Suprapubic skin (tissue), 4 donors: ENCODE results near the gene SLC6A11. TPM values are rescaled to one million over a fixed set of nuclear protein-coding genes. Genes with fewer than 3 reads are reported as not detected.

Source experiments
- DNase-seq, 2 donors: peaks; one replicate each; pipeline ENCODE4 v3.0.0-alpha.2; 2019; ENCODE audit warnings: low spot score in 2 of 2
- H3K27ac ChIP-seq: fragments of 200-600 bp; sonication (generic); one replicate; pipeline ENCODE4 v1.5.1; 2019
- H3K27me3 ChIP-seq: fragments of 200-600 bp; sonication (generic); one replicate; pipeline ENCODE4 v1.5.1; 2019
- H3K36me3 ChIP-seq: fragments of 200-600 bp; sonication (generic); one replicate; pipeline ENCODE4 v1.5.1; 2019
- H3K4me1 ChIP-seq: fragments of 200-600 bp; sonication (generic); one replicate; pipeline ENCODE4 v1.5.1; 2019
- H3K4me3 ChIP-seq: fragments of 200-600 bp; sonication (generic); one replicate; pipeline ENCODE4 v1.5.1; 2019; ENCODE audit warnings: mild to moderate bottlenecking
- H3K9me3 ChIP-seq: fragments of 200-600 bp; sonication (generic); one replicate; pipeline ENCODE4 v1.5.1; 2019
- EP300 ChIP-seq: sonication (generic); formaldehyde crosslinking; IDR thresholded peaks from one replicate; pipeline ENCODE4 v1.6.1; 2017; ENCODE audit warnings: antibody characterized with exemption
- POLR2A ChIP-seq, 2 donors: fragments of 450-650 bp; IDR thresholded peaks; one replicate each; pipeline ENCODE4 v1.6.1; 2017; ENCODE audit warnings: antibody characterized with exemption in 2 of 2, mild to moderate bottlenecking in 2 of 2, moderate library complexity in 2 of 2
- POLR2AphosphoS5 ChIP-seq, 3 donors: sonication (generic); formaldehyde crosslinking; IDR thresholded peaks; one replicate each; pipeline ENCODE4 v1.6.1; 2017; ENCODE audit warnings: antibody characterized with exemption in 3 of 3
- WGBS: methylation state at CpG from one replicate; pipeline ENCODE4 v1.1.5; 2018; 5-methylcytosine and 5-hydroxymethylcytosine counted together
- total RNA-seq, 4 donors: library from RNA; depleted of rRNA; stranded (reverse); fragments of >200 nt; gene quantifications; one replicate each; pipeline ENCODE4 v1.1.0, GENCODE V29; 2016
- TF ChIP-seq, protein P1 (sequence below), 2 donors: fragments of 200-600 bp in 1 of 2; fragments of 450-650 bp in 1 of 2; sonication (generic) in 1 of 2; IDR thresholded peaks; one replicate each; pipeline ENCODE4 v1.5.1; 2016 to 2019; ENCODE audit warnings: antibody characterized with exemption in 2 of 2, mild to moderate bottlenecking in 1 of 2, moderate library complexity in 1 of 2

Gene SLC6A11
- total RNA-seq, 4 donors from 2014 or later = 4.3 to 7.9 (median 6.2) TPM

DNA sequence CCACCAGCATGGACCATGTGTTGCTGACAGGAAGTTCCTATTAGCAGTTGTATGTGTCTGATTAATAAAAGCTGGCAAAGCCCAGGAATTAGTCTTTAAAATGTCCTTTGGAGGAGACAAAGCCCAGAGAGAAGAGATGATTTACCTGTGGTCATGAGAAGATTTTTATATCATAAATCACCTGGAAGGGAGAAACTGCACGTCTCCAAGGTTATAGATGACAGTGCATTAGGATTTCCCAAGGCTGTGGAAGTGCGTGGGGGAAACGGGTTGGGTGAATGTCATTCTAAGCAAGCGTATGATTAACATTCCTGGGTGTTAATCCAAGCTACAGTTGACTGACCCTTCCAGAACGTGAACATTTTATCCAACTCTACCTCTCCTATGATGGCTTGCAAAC lies 76.6 kb downstream of the SLC6A11 start:
- Histone ChIP-seq H3K27me3 (peaks cover 4% of the 10 kb centered on the region), H3K4me1 (no peaks in the 10 kb centered on the region), H3K9me3 (peaks cover 19% of the 10 kb centered on the region), H3K27ac (no peak overlapping the region), H3K36me3 (no peaks in the 10 kb centered on the region), H3K4me3 (no peak overlapping the region)
- no peak for DNase-seq
- TF ChIP-seq, protein P1, sequence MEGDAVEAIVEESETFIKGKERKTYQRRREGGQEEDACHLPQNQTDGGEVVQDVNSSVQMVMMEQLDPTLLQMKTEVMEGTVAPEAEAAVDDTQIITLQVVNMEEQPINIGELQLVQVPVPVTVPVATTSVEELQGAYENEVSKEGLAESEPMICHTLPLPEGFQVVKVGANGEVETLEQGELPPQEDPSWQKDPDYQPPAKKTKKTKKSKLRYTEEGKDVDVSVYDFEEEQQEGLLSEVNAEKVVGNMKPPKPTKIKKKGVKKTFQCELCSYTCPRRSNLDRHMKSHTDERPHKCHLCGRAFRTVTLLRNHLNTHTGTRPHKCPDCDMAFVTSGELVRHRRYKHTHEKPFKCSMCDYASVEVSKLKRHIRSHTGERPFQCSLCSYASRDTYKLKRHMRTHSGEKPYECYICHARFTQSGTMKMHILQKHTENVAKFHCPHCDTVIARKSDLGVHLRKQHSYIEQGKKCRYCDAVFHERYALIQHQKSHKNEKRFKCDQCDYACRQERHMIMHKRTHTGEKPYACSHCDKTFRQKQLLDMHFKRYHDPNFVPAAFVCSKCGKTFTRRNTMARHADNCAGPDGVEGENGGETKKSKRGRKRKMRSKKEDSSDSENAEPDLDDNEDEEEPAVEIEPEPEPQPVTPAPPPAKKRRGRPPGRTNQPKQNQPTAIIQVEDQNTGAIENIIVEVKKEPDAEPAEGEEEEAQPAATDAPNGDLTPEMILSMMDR (IDR thresholded peaks at IDR 0.05) = no peak
- TF ChIP-seq POLR2AphosphoS5 (IDR thresholded peaks at IDR 0.05) (no peak), POLR2A (IDR thresholded peaks at IDR 0.05) (no peak), EP300 (no peak)
- WGBS = 64% methylated on average over 5 of the region's 5 CpGs

DNA sequence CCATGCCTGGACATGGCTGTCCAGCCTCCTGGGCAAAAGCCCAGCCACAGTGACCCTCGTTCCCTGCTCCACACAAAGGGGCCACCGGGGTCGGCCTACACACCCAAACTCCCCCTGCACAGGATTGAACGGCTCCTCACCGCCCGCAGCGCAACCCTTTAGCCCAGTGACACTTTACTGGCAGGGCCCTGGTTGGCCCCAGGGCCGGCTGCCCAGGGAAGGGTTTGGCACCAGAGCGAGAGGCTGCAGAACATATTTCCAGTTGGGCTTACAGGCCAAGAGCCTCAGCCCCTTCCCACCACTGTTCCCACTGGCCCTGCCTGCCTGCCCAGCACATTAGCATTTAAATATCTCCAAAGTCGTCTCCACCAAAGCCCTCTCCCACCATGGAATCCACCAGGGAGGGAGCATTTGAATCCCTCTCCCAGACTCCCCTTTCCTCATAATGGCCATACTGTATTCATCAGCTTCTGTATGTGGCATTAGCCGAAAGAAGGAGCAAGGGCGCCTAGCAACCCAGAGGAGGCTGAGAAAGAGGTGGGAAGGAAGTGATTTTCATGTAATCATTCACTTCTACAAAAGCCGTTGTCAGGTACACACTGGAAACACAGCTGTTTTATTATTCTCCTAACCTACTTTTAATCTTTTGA lies 85.4 kb downstream of the SLC6A11 start:
- TF ChIP-seq EP300 (no peak), POLR2A (IDR thresholded peaks at IDR 0.05) (no peak), POLR2AphosphoS5 (IDR thresholded peaks at IDR 0.05) (no peak)
- TF ChIP-seq, protein P1 (IDR thresholded peaks at IDR 0.05) = no peak
- WGBS = 85% methylated on average over 13 of the region's 13 CpGs
- Histone ChIP-seq H3K9me3 (no peaks in the 10 kb centered on the region), H3K27ac (no peak overlapping the region), H3K36me3 (no peaks in the 10 kb centered on the region), H3K4me1 (no peaks in the 10 kb centered on the region), H3K4me3 (no peak overlapping the region), H3K27me3 (peaks cover 4% of the 10 kb centered on the region)
- no peak for DNase-seq

DNA sequence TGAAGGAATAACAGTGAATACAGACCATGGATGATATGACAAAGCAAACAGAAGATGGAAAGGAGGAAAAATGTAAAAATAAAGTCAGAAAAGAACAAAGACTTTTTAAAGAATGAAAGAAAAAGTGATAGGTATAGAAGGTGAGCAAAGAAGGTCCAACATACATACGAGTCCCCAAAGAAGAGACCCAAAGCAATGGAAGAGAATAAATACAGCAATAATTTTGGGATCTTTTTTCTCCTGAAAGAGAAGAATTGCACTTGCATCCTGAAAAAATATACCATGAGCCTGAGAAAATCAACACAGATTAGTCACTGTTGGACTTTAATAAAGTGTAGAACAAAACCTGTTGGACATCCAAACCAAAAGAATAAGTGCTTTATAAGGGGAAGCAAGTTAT lies 91.2 kb downstream of the SLC6A11 start:
- Histone ChIP-seq H3K4me3 (no peak overlapping the region), H3K36me3 (no peaks in the 10 kb centered on the region), H3K4me1 (no peaks in the 10 kb centered on the region), H3K27me3 (peaks cover 4% of the 10 kb centered on the region), H3K27ac (no peak overlapping the region), H3K9me3 (peaks cover 3% of the 10 kb centered on the region)
- 77% methylated on average over 1 of the region's 1 CpG for WGBS
- TF ChIP-seq POLR2A (IDR thresholded peaks at IDR 0.05) = no peak
- TF ChIP-seq EP300 = no peak
- TF ChIP-seq POLR2AphosphoS5 (IDR thresholded peaks at IDR 0.05) = no peak
- TF ChIP-seq, protein P1 (IDR thresholded peaks at IDR 0.05) = no peak
- DNase-seq = no peak

DNA sequence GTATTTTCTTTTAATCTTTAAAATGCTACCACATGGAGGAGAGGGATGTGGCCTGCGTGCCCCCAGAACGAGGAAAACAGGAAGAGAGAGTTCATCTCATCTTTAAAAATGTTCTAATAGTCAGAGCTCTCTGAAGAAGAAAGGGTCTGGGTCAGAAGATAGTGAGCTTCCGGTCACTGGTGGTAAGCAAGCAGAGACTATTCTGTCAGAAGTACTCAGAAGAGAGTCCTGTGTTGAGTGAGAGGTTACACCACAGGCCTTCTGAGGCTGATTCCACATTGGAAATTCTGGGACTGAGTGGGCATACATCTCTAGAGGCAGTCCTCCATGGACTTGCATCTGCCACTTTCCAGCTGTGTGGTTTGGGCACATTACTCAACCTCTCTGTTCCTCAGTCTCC lies 94.3 kb downstream of the SLC6A11 start:
- TF ChIP-seq, protein P1 (IDR thresholded peaks at IDR 0.05) = no peak
- TF ChIP-seq POLR2A (IDR thresholded peaks at IDR 0.05) (no peak), EP300 (no peak), POLR2AphosphoS5 (IDR thresholded peaks at IDR 0.05) (no peak)
- DNase-seq = no peak
- Histone ChIP-seq H3K9me3 (peaks cover 3% of the 10 kb centered on the region), H3K4me1 (no peaks in the 10 kb centered on the region), H3K27ac (no peak overlapping the region), H3K4me3 (no peak overlapping the region), H3K27me3 (peaks cover 13% of the 10 kb centered on the region), H3K36me3 (no peaks in the 10 kb centered on the region)
- 83% methylated on average over 3 of the region's 3 CpGs for WGBS

DNA sequence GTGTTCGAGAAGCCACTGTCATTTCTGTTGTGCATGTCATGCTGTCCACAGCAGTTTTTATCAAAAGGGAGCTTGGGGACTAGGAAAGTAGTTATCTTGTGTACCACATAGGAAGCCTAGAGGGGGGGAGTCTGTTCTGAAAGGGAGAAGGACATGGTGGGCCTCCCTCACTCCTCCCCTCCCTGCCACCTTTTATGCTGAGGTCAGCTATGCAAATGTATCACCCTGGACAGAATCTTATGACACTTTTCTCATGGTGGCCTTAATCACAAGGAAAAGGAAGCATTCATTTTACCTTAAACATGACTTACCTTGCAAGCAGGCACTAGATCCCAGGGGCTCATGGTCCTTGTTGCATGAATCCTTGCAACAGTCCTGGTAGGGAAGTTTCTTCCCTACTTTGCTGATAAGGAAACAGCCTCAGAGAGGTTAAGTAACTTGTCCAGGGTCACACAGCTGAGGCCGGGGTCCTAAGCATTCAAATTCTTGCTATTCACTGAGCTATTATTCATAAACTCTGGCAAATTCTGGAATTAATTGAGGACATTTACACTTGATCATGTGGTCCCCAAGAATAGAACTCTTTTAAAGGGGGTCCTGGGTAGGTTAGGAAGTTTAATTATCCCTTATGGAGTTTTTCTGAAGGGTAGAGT lies 95.4 kb downstream of the SLC6A11 start:
- Histone ChIP-seq H3K36me3 (no peaks in the 10 kb centered on the region), H3K9me3 (peaks cover 3% of the 10 kb centered on the region), H3K27ac (no peak overlapping the region), H3K4me3 (no peak overlapping the region), H3K4me1 (no peaks in the 10 kb centered on the region), H3K27me3 (peaks cover 13% of the 10 kb centered on the region)
- WGBS = 90% methylated on average over 2 of the region's 2 CpGs
- TF ChIP-seq, protein P1 (IDR thresholded peaks at IDR 0.05) = no peak
- TF ChIP-seq EP300 (no peak), POLR2A (IDR thresholded peaks at IDR 0.05) (no peak), POLR2AphosphoS5 (IDR thresholded peaks at IDR 0.05) (no peak)
- DNase-seq = no peak
